ENCODE data around the gene B4GALNT4.

DNA sequence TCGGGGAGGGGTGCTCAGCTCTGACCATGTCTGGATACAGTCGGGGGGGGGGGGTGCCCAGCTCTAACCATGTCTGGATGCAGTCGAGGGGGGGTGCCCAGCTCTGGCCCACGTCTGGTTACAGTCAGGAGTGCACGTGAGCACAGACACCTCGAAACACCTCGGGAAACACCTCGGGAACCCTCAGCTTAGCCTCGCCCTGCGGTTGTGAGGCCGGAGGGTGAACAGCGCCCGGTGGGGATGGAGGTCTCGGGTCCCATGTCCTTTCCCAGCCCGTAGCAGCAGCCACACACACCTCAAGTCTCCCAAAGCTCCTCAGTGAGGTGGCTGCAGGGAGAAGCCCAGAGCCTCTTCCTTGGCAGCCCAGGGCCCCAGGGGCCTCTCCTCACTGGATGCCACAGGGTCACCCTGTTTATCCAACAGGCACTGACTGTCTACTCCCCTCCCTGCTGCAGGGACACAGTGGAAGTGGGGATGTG lies 43.4 kb downstream of the B4GALNT4 start:
- no peak for TF ChIP-seq EED (CRISPR knock-in tag; IDR thresholded peaks at IDR 0.05)
- TF ChIP-seq CEBPB (IDR thresholded peaks at IDR 0.05; ENCODE audit: borderline replicate concordance, low read depth, low read length), result no peak
